NCI-H2196 treated with DMSO at 0.1 percent for 48 hours (cell line): ENCODE data around the gene GOLGA5.
A peak's percentile ranks its signal among the peaks of the same experiment; 100 is the strongest.
"Not testable (repeated sequence)": the region's sequence is repeated elsewhere in the genome, so short reads cannot be mapped to it uniquely, and the experiment has no call there.

ENCODE experiments used
- DNase-seq: peaks from one replicate; lab custom pipeline; 2025; ENCODE audit not compliant: unreplicated experiment; lab: John Stamatoyannopoulos, UW

Gene GOLGA5

GRCh38 chr14:92819680-92820535 lies 25.8 kb downstream of the GOLGA5 start:
- not testable (repeated sequence) for DNase-seq

DNA sequence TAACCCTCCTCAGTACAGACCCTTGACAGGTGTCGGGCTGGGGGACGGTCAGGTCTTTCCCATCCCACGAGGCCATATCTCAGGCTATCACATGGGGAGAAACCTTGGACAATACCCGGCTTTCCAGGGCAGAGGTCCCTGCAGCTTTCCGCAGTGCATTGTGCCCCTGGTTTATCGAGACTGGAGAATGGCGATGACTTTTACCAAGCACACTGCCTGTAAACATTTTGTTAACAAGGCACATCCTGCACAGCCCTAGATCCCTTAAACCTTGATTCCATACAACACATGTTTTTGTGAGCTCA lies 26.4 kb downstream of the GOLGA5 start:
- not testable (repeated sequence) for DNase-seq

- no peak for DNase-seq
Measured at GRCh38 chr14:92830902-92831301, 36.8 kb downstream of the GOLGA5 start.

GRCh38 chr14:92832137-92832700 lies 38.1 kb downstream of the GOLGA5 start:
- no peak for DNase-seq

GRCh38 chr14:92841930-92842329 lies 47.8 kb downstream of the GOLGA5 start:
- DNase-seq, result no peak

DNA sequence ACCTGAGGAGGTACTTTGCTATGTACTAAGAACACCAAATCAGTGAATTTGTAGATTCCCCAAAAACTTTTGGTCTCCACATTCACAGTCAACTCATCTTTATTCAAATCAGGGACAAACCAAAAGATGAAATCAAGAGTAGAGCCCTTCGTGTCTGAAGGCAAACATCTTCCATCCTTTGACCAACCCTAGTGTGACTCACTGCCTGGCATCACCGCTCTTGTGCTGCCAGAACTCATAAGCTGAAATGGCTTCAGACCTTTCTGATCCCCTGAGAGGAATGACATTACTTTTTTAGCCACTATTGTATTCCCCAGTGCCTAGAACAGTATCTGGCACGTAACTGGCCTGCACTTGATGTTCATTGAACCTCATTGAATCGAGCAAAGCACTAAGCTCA lies 50.1 kb downstream of the GOLGA5 start:
- DNase-seq, result no peak

- no peak for DNase-seq
Measured at GRCh38 chr14:92846162-92846897, 52.2 kb downstream of the GOLGA5 start.

DNA sequence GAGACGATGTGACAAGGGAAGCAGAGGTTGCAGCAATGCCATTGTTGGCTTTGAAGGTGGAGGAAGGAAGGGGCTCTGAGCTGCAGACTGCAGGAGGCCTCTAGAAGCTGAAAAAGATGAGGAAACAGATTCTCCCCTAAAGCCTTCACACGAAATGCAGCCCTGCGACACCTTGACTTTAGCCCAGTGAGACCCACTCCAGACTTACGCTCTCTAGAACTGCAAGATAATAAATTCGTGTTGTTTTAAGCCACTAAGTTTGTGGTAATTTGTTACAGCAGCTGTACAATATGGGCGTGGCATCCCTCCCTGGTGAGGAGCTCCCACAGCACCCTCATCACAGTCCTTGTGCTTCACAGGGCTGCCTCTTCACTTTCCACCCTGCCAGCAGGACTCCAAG lies 53.2 kb downstream of the GOLGA5 start:
- no peak for DNase-seq

DNA sequence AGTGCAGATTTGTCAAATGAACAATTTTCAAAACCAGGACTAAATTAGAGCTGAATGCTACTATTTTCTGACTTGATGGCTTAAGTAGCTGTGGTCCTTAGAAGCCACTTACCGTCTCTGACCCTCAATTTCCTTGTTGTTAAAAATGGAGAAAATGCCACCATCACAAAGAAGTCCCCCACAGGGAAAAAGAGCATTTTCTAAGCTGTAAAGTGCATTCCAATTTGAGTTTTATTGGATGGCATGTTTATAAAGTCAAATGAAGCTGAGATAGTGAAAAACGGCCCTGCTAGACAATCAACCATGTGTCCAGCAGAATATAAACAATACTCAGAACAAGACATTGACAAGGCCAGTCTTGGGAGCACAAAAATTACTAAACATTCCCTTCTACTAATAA lies 53.6 kb downstream of the GOLGA5 start:
- no peak for DNase-seq

DNA sequence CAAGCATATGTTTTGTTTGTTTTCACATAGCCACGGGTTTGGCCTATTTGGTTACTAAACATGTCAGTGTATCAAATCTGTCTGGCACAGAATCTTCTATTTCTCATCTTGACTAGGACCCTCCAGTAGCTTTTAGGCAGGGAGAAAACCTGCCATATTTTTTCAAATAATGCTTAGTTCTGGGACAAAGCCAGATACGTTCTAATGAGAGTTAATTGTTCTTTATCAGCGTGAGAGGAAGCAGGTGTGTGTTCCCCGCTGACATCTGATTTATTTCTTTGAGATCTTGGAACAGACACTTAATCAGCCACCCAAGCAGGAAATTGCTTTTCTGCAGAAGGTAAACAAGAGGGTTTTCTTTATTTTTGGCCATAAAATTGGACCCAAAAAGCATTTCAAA lies 54.8 kb downstream of the GOLGA5 start:
- peak; percentile 6 for DNase-seq

- DNase-seq, result no peak
Measured at GRCh38 chr14:92850492-92850891, 56.4 kb downstream of the GOLGA5 start.

DNA sequence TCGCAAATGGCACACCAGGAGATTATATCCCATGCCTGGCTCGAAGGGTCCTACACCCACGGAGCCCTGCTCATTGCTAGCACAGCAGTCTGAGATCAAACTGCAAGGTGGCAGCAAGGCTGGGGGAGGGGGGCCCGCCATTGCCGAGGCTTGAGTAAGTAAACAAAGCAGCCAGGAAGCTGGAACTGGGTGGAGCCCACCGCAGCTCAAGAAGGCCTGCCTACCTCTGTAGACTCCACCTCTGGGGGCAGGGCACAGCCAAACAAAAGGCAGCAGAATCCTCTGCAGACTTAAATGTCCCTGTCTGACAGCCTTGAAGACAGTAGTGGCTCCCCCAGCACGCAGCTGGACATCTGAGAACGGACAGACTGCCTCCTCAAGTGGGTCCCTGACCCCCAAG lies 59.0 kb downstream of the GOLGA5 start:
- not testable (repeated sequence) for DNase-seq

- no peak for DNase-seq
Measured at GRCh38 chr14:92860049-92860840, 66.1 kb downstream of the GOLGA5 start.

DNA sequence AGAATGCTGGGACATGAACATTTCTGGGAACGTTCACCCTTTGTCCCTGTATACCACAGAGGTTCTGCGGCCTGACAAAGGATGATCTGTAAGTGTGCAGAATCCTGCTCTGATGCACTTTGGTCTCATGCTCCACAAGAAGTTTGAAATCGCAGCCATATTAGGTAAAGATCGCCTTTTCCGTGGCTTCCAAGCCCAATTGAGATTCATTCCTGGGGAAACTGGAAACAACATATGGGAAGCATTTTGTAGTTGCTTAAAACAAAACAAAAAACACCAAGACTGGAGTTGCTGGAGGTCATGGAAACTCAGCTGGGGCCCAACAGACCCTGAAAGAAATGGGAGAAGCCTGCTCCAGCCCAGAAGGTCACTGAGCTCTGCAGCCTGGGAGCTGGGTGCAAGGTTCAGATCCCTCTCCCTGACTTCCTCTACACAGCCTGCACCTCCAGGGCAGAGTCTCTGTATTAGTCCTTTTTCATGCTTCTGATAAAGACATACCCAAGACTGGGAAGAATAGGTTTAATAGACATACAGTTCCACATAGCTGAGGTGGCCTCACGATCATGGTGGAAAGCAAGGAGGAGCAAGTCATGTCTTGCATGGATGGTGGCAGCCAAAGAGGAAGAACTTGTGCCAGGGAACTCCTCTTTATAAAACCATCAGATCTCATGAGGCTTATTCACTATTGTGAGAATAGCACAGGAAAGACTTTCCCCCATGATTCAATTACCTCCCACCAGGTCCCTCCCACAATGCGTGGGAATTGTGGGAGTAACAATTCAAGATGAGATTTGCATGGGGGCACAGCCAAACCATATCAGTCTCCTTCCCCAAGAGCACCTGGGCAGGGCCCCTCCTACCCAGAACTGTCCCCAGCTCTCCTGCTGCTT lies 68.0 kb downstream of the GOLGA5 start:
- DNase-seq, result no peak

DNA sequence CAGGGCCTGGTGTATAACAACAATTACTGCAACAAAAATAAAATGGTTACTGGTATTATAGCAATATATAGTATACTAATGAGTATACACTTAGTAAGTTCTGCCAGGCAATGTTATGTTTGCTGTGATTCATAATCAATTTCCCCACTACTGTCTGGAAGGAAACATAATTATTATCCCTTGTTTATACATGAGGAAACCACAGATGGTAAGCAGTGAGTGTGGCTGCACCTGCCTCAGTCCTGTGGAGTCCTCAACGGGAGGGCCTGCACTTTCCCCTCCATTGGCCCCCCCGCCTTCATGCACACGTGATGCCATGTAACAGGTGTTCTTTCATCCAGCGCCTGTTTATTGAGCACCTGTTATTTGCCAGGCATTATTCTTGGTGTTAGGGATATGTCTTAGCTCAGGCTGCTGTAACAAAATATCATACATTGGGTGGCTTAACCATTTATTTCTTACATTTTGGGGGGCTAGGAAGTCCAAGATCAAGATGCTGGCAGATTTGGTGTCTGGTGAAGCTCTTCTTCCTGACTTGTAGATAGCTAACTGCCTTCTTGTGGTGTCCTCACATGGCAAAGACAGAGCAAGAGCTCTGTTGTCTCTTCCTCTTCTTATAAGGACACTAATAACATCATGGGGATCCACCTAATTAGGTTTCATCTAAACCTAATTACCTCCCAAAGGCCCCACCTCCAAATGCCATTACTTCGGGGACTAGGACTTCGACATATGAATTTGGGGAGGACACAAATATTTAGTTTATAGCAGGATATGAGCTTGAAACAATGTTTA lies 69.4 kb downstream of the GOLGA5 start:
- no peak for DNase-seq

DNA sequence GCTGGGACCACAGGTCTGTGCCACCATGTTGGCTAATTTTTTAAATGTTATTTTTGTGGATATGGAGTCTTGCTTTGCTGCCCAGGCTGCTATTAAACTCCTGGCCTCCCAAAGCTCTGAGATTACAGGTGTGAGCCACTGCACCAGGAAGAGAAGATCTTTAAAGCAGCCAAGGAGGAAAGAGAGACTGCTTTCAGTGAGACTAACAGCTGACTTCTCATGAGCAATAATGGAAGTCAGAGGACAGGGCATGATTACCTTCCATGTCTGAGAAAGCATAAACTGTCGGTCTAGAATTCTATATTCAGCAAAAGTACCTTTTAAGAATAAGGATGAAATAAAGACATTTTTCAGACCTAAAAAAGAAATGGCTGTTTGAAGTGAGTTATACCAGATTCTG lies 71.6 kb downstream of the GOLGA5 start:
- DNase-seq, result no peak

GRCh38 chr14:92866181-92866752 lies 72.2 kb downstream of the GOLGA5 start:
- no peak for DNase-seq

GRCh38 chr14:92866901-92867865 lies 73.1 kb downstream of the GOLGA5 start:
- no peak for DNase-seq
